ENCODE measurements around the gene HACD3. TPM values are rescaled to one million over a fixed set of nuclear protein-coding genes. Genes with fewer than 3 reads are reported as not detected.
A peak's percentile ranks its signal among the peaks of the same experiment; 100 is the strongest.

Gene HACD3
- total RNA-seq, 1 donor from 2014 or later = 69.9 TPM

DNA sequence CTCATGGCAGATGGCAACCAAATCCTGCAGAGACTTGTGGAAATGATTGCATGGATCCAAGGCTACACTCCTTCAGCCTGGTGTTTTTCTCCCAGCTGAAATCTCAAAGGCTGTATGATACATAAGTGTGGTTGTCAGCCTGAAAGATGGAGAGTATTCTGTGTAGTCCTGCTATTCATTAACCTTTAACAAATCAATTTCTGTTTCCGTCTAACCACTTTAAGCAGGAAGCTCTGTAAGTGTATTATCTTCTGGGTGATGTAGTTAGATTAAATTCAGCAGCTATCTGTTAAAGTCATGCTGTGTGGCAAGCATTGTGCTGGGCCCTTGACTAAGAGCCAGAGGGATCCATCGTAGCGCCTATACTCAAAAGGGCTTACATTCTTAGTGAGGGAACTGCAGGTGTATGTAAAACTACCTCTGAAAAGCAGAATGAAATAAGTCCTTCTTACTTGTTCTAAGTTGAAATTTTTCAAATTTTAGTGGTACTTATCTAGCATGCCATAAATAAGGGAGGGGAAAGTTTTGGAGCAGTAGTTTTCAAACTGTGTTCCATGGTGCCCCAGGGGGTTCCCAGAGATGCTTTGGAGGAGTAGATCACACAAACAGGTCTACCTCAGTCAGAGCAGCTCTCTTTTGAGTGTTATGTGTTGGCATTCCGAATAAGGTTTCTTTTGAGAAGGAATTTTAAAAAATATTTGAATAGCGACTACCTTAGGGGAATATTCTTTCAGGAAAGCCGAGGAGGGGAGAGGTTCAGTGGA lies 28.9 kb downstream of the HACD3 start:
- Mint-ChIP-seq H3K27me3 (ENCODE audit: low read depth) (no peaks in the 10 kb centered on the region), H3K9me3 (ENCODE audit: low read depth) (no peaks in the 10 kb centered on the region), H3K27ac (ENCODE audit: unreplicated experiment) (no peak overlapping the region), H3K36me3 (ENCODE audit: low read depth) (peaks cover 42% of the 10 kb centered on the region), H3K4me1 (ENCODE audit: low read depth) (no peaks in the 10 kb centered on the region), H3K4me3 (ENCODE audit: unreplicated experiment) (no peak overlapping the region)
- no peak for TF ChIP-seq CTCF (IDR thresholded peaks at IDR 0.05)
- DNase-seq (ENCODE audit: low spot score) = no peak

- Mint-ChIP-seq H3K4me1 (ENCODE audit: low read depth) (no peaks in the 10 kb centered on the region), H3K27ac (ENCODE audit: unreplicated experiment) (peak overlapping the region; percentile 7), H3K36me3 (ENCODE audit: low read depth) (peaks cover 48% of the 10 kb centered on the region), H3K27me3 (ENCODE audit: low read depth) (no peaks in the 10 kb centered on the region), H3K9me3 (ENCODE audit: low read depth) (no peaks in the 10 kb centered on the region), H3K4me3 (ENCODE audit: unreplicated experiment) (no peak overlapping the region)
- no peak for DNase-seq (ENCODE audit: low spot score)
- no peak for TF ChIP-seq CTCF (IDR thresholded peaks at IDR 0.05)
These were observed 29.7 kb downstream of the HACD3 start for GRCh38 chr15:65559941-65560340.

DNA sequence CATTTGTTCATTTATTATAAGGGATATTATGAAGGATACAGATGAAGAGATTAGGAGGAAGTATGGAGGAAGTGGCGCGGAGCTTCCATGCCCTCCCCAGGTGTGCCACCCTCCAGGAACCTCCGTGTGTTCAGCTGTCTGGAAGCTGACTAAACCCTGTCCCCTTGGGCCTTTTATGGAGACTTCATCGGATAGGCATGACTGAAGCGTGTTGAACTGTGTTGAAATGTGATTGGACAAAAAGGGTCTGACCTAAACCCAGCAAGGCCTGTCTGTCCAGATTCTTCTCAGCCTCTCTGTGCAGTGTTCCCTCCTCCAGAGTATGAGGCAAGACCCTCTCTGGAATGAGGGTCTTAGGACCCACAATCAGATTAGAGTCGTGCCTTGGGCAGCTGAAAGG lies 31.7 kb downstream of the HACD3 start:
- H3K4me1 Mint-ChIP-seq (ENCODE audit: low read depth) = no peaks in the 10 kb centered on the region
- H3K27me3 Mint-ChIP-seq (ENCODE audit: low read depth) = no peaks in the 10 kb centered on the region
- H3K27ac Mint-ChIP-seq (ENCODE audit: unreplicated experiment) = no peak overlapping the region
- no peak for DNase-seq (ENCODE audit: low spot score)
- no peak overlapping the region for H3K4me3 Mint-ChIP-seq (ENCODE audit: unreplicated experiment)
- peaks cover 54% of the 10 kb centered on the region for H3K36me3 Mint-ChIP-seq (ENCODE audit: low read depth)
- TF ChIP-seq CTCF (IDR thresholded peaks at IDR 0.05) = no peak
- peaks cover 6% of the 10 kb centered on the region for H3K9me3 Mint-ChIP-seq (ENCODE audit: low read depth)

DNA sequence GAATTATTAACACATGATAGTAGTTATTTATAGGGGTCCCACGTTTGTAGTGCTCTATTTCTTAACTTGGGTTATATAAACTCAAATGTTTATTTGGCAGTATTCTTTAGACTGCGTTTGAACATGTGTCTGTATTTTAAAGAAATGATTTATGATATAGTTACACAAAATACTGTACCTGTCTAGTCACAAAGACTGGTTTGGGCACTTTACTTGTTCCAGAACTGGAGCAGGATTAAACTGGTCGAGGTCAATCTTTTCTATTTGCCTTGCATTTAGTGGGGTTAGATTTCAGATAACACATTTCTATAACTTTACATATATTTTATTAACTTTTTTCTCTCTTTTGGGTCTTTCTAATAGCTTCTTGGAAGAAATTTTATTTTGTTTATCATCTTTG lies 39.5 kb downstream of the HACD3 start:
- H3K36me3 Mint-ChIP-seq (ENCODE audit: low read depth) = peaks cover 31% of the 10 kb centered on the region

DNA sequence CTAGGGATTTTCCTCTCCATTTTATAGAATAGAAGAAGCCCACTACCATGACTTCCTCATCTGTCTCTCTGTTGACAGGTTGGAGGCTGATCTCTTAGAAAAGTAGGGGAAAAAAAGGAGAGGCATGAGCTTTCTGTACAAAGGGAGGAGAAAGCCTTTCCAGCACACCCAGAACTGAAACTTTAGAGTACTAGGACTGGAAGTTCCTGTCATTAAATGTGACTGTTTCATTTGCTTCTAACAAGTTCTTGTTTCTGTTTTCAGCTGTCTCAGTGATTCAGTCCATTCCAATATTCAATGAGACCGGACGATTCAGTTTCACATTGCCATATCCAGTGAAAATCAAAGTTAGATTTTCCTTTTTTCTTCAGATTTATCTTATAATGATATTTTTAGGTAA lies 41.7 kb downstream of the HACD3 start:
- Mint-ChIP-seq H3K27ac (ENCODE audit: unreplicated experiment) (no peak overlapping the region), H3K27me3 (ENCODE audit: low read depth) (no peaks in the 10 kb centered on the region), H3K9me3 (ENCODE audit: low read depth) (no peaks in the 10 kb centered on the region), H3K4me1 (ENCODE audit: low read depth) (peaks cover 9% of the 10 kb centered on the region), H3K4me3 (ENCODE audit: unreplicated experiment) (no peak overlapping the region), H3K36me3 (ENCODE audit: low read depth) (peaks cover 16% of the 10 kb centered on the region)
- DNase-seq (ENCODE audit: low spot score) = no peak
- no peak for TF ChIP-seq CTCF (IDR thresholded peaks at IDR 0.05)

More for the DNA sequence above, 39.5 kb downstream of the HACD3 start:
- Mint-ChIP-seq H3K9me3 (ENCODE audit: low read depth) (peaks cover 6% of the 10 kb centered on the region), H3K27ac (ENCODE audit: unreplicated experiment) (no peak overlapping the region), H3K4me1 (ENCODE audit: low read depth) (no peaks in the 10 kb centered on the region), H3K27me3 (ENCODE audit: low read depth) (no peaks in the 10 kb centered on the region), H3K4me3 (ENCODE audit: unreplicated experiment) (no peak overlapping the region)
- no peak for DNase-seq (ENCODE audit: low spot score)
- TF ChIP-seq CTCF (IDR thresholded peaks at IDR 0.05) = no peak

Data from chondrocyte (in vitro differentiated cells).